ENCODE data around the gene SLC16A5.
"Not testable (repeated sequence)": the region's sequence is repeated elsewhere in the genome, so short reads cannot be mapped to it uniquely, and the experiment has no call there.

DNA sequence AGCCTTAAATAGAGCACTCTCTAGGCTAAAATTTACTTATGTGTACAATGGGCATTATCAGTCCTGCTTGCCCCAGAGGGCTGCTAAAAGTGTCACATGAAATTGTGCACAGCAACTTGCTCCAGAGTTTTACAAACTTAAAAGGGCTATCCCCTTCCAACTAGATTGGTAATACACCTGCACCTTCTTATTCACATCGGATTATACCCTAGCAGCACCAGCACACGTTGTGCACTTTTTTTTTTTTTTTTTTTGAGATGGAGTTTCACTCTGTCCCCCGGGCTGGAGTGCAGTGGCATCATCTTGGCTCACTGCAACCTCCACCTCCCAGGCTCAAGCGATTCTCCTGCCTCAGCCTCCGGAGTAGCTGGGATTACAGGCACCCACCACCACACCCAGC lies 44.0 kb upstream of the SLC16A5 start:
- TF ChIP-seq, protein P1, sequence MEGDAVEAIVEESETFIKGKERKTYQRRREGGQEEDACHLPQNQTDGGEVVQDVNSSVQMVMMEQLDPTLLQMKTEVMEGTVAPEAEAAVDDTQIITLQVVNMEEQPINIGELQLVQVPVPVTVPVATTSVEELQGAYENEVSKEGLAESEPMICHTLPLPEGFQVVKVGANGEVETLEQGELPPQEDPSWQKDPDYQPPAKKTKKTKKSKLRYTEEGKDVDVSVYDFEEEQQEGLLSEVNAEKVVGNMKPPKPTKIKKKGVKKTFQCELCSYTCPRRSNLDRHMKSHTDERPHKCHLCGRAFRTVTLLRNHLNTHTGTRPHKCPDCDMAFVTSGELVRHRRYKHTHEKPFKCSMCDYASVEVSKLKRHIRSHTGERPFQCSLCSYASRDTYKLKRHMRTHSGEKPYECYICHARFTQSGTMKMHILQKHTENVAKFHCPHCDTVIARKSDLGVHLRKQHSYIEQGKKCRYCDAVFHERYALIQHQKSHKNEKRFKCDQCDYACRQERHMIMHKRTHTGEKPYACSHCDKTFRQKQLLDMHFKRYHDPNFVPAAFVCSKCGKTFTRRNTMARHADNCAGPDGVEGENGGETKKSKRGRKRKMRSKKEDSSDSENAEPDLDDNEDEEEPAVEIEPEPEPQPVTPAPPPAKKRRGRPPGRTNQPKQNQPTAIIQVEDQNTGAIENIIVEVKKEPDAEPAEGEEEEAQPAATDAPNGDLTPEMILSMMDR (IDR thresholded peaks at IDR 0.05) = not testable (repeated sequence)
- not testable (repeated sequence) for TF ChIP-seq EZH2 (IDR thresholded peaks at IDR 0.05; ENCODE audit: borderline replicate concordance, insufficient read depth, low read depth, low read length, poor library complexity, severe bottlenecking)
